Measurements from ENCODE around the gene KIF4A. TPM values are rescaled to one million over a fixed set of nuclear protein-coding genes. Genes with fewer than 3 reads are reported as not detected.

KIF4A gene
- total RNA-seq, 1 experiment from 2014 or later, result 40.3 TPM

DNA sequence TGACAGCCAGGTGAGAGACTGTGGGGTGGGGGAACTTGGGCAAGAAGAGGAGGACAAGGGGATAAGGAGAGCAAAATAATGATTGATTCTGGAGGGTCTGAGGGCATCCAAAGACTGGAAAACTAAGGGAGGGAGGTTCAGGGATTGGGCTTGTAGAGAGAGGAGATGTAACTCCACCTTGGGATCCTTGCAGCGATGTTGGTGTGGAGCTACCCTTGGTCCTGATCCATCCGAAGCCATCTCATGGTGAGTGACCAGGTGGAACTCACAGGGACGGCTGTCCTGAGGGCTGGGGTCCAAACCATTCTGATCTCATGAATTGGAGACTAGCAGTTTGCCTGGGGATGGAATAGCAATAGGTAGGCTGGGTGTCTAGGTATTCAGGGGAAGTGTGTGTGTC is 9.3 kb upstream of the KIF4A start:
- Histone ChIP-seq H3K4me1 (ENCODE audit: control insufficient read depth in 1 of 2, insufficient read depth in 2 of 2, low read length in 2 of 2) (no peaks in the 10 kb centered on the region), H3K27me3 (ENCODE audit: insufficient read depth, low read length) (no peaks in the 10 kb centered on the region), H3K4me3 (replicated peaks in 1 of 2; ENCODE audit: low read depth in 1 of 2, low read length in 2 of 2) (no peak overlapping the region), H3K9me3 (ENCODE audit: control insufficient read depth in 1 of 2, insufficient read depth in 1 of 2, low read depth in 1 of 2, low read length in 2 of 2) (no peaks in the 10 kb centered on the region), H3K36me3 (ENCODE audit: control insufficient read depth in 1 of 2, insufficient read depth in 2 of 2, low read length in 2 of 2) (no peaks in the 10 kb centered on the region), H3K79me2 (ENCODE audit: insufficient read depth, low read length) (no peaks in the 10 kb centered on the region), H2AFZ (ENCODE audit: low read depth, low read length, poor library complexity, severe bottlenecking) (no peak overlapping the region), H3K9ac (ENCODE audit: low read length) (no peak overlapping the region), H3K9me2 (ENCODE audit: insufficient read depth) (no peaks in the 10 kb centered on the region), H4K20me1 (ENCODE audit: insufficient read depth) (no peaks in the 10 kb centered on the region), H3K27ac (ENCODE audit: low read depth, low read length) (no peak overlapping the region), H3K4me2 (ENCODE audit: low read length) (no peak overlapping the region)
- BruUV-seq (replicated peaks), result no TSS peak
- CTCF ChIA-PET, result no interaction called here
- ATAC-seq (no peak), DNase-seq (ENCODE audit: low read depth, low spot score) (no peak)
- TF ChIP-seq SP1 (IDR thresholded peaks at IDR 0.05; ENCODE audit: low read depth), result no peak
- TF ChIP-seq, protein P1, sequence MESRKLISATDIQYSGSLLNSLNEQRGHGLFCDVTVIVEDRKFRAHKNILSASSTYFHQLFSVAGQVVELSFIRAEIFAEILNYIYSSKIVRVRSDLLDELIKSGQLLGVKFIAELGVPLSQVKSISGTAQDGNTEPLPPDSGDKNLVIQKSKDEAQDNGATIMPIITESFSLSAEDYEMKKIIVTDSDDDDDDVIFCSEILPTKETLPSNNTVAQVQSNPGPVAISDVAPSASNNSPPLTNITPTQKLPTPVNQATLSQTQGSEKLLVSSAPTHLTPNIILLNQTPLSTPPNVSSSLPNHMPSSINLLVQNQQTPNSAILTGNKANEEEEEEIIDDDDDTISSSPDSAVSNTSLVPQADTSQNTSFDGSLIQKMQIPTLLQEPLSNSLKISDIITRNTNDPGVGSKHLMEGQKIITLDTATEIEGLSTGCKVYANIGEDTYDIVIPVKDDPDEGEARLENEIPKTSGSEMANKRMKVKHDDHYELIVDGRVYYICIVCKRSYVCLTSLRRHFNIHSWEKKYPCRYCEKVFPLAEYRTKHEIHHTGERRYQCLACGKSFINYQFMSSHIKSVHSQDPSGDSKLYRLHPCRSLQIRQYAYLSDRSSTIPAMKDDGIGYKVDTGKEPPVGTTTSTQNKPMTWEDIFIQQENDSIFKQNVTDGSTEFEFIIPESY (IDR thresholded peaks at IDR 0.05; ENCODE audit: extremely low read depth, insufficient replicate concordance, low read length), result no peak
- TF ChIP-seq, protein P2, sequence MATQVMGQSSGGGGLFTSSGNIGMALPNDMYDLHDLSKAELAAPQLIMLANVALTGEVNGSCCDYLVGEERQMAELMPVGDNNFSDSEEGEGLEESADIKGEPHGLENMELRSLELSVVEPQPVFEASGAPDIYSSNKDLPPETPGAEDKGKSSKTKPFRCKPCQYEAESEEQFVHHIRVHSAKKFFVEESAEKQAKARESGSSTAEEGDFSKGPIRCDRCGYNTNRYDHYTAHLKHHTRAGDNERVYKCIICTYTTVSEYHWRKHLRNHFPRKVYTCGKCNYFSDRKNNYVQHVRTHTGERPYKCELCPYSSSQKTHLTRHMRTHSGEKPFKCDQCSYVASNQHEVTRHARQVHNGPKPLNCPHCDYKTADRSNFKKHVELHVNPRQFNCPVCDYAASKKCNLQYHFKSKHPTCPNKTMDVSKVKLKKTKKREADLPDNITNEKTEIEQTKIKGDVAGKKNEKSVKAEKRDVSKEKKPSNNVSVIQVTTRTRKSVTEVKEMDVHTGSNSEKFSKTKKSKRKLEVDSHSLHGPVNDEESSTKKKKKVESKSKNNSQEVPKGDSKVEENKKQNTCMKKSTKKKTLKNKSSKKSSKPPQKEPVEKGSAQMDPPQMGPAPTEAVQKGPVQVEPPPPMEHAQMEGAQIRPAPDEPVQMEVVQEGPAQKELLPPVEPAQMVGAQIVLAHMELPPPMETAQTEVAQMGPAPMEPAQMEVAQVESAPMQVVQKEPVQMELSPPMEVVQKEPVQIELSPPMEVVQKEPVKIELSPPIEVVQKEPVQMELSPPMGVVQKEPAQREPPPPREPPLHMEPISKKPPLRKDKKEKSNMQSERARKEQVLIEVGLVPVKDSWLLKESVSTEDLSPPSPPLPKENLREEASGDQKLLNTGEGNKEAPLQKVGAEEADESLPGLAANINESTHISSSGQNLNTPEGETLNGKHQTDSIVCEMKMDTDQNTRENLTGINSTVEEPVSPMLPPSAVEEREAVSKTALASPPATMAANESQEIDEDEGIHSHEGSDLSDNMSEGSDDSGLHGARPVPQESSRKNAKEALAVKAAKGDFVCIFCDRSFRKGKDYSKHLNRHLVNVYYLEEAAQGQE (IDR thresholded peaks at IDR 0.05; ENCODE audit: low read depth), result no peak
- TF ChIP-seq, protein P3, sequence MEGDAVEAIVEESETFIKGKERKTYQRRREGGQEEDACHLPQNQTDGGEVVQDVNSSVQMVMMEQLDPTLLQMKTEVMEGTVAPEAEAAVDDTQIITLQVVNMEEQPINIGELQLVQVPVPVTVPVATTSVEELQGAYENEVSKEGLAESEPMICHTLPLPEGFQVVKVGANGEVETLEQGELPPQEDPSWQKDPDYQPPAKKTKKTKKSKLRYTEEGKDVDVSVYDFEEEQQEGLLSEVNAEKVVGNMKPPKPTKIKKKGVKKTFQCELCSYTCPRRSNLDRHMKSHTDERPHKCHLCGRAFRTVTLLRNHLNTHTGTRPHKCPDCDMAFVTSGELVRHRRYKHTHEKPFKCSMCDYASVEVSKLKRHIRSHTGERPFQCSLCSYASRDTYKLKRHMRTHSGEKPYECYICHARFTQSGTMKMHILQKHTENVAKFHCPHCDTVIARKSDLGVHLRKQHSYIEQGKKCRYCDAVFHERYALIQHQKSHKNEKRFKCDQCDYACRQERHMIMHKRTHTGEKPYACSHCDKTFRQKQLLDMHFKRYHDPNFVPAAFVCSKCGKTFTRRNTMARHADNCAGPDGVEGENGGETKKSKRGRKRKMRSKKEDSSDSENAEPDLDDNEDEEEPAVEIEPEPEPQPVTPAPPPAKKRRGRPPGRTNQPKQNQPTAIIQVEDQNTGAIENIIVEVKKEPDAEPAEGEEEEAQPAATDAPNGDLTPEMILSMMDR (IDR thresholded peaks at IDR 0.05 in 2 of 3, conservative IDR thresholded peaks at IDR 0.05 in 1 of 3; ENCODE audit: borderline replicate concordance in 1 of 3, insufficient read depth in 1 of 3, low read depth in 2 of 3, low read length in 2 of 3), result no peak
- no peak for TF ChIP-seq FOSL1 (IDR thresholded peaks at IDR 0.05; ENCODE audit: low read depth)
- no peak for TF ChIP-seq EZH2 (IDR thresholded peaks at IDR 0.05)
- no peak for TF ChIP-seq CBX3 (IDR thresholded peaks at IDR 0.05; ENCODE audit: low read depth)
- TF ChIP-seq POLR2A (IDR thresholded peaks at IDR 0.05; ENCODE audit: borderline replicate concordance, extremely low read depth, insufficient read depth, insufficient read length), result no peak
- TF ChIP-seq EGR1 (IDR thresholded peaks at IDR 0.05; ENCODE audit: low read depth), result no peak
- TF ChIP-seq POLR2AphosphoS5 (IDR thresholded peaks at IDR 0.05; ENCODE audit: low read depth, low read length), result no peak
- no peak for TF ChIP-seq TCF7L2 (IDR thresholded peaks at IDR 0.05; ENCODE audit: borderline replicate concordance, extremely low read depth, insufficient read depth, insufficient read length)
- TF ChIP-seq, protein P4, sequence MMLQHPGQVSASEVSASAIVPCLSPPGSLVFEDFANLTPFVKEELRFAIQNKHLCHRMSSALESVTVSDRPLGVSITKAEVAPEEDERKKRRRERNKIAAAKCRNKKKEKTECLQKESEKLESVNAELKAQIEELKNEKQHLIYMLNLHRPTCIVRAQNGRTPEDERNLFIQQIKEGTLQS (IDR thresholded peaks at IDR 0.05), result no peak
- no peak for TF ChIP-seq ELF1 (IDR thresholded peaks at IDR 0.05; ENCODE audit: borderline replicate concordance, low read depth)
- TF ChIP-seq, protein P5, sequence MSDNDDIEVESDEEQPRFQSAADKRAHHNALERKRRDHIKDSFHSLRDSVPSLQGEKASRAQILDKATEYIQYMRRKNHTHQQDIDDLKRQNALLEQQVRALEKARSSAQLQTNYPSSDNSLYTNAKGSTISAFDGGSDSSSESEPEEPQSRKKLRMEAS (IDR thresholded peaks at IDR 0.05), result no peak
- TF ChIP-seq JUND (IDR thresholded peaks at IDR 0.05), result no peak
- no peak for TF ChIP-seq CEBPB (IDR thresholded peaks at IDR 0.05; ENCODE audit: low read depth)
- no peak for TF ChIP-seq RAD21 (IDR thresholded peaks at IDR 0.05; ENCODE audit: low read depth)
- intact Hi-C loops (cut with micrococcal nuclease), result no loop called here
- POLR2A ChIA-PET, result no interaction called here
- RAD21 ChIA-PET (ENCODE audit: low non-redundant PET in 1 of 2, low total read pairs in 2 of 2, uncharacterized antibody in 2 of 2, unreplicated experiment in 2 of 2), result no interaction called here

All from HCT116 (cell line).